ENCODE data around the gene SGMS1. TPM values are rescaled to one million over a fixed set of nuclear protein-coding genes. Genes with fewer than 3 reads are reported as not detected.

The SGMS1 gene
- total and polyA plus RNA-seq, 4 donors = 15.8 to 142 (median 41.3) TPM

DNA sequence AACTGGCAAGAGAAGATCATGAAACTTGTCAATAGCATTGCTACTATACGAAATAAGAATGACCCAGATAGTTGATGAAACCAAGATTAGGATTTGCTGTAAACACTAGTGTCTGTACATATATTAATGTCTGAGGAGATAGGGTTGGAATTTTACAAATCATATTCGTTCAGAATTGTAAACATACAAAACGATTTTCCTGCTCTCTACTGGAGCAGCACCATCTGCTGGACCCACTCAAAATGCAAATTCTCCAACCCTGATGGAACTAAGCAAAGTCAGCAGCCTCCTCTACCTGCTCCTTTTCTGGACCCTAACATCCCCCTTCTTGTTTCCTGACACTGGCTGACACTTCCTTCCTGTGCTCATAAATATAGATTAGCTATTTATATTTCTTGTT, 29.4 kb upstream of the SGMS1 start:
- Histone ChIP-seq H3K4me1 (ENCODE audit: control insufficient read depth in 5 of 5, insufficient read depth in 5 of 5, low read length in 5 of 5) (peaks cover 0 to 6% (median 0%) of the 10 kb centered on the region in 5 donors), H3K9me3 (ENCODE audit: control insufficient read depth in 4 of 4, insufficient read depth in 3 of 4, low read length in 3 of 4) (no peaks in the 10 kb centered on the region), H3K4me3 (no peak overlapping the region), H3K27ac (ENCODE audit: low read depth in 1 of 2, low read length in 1 of 2) (no peak overlapping the region), H3K27me3 (ENCODE audit: control insufficient read depth in 3 of 3, insufficient read depth in 3 of 3, low read length in 2 of 3) (no peaks in the 10 kb centered on the region), H3K36me3 (ENCODE audit: control insufficient read depth in 4 of 4, insufficient read depth in 4 of 4, low read length in 4 of 4) (no peaks in the 10 kb centered on the region), H3K9ac (ENCODE audit: insufficient read depth in 1 of 2, low read length in 2 of 2) (no peak overlapping the region)
- 0 to 3% methylated on average over 3 of the region's 3 CpGs for WGBS, 2 donors
- TF ChIP-seq, protein P1, sequence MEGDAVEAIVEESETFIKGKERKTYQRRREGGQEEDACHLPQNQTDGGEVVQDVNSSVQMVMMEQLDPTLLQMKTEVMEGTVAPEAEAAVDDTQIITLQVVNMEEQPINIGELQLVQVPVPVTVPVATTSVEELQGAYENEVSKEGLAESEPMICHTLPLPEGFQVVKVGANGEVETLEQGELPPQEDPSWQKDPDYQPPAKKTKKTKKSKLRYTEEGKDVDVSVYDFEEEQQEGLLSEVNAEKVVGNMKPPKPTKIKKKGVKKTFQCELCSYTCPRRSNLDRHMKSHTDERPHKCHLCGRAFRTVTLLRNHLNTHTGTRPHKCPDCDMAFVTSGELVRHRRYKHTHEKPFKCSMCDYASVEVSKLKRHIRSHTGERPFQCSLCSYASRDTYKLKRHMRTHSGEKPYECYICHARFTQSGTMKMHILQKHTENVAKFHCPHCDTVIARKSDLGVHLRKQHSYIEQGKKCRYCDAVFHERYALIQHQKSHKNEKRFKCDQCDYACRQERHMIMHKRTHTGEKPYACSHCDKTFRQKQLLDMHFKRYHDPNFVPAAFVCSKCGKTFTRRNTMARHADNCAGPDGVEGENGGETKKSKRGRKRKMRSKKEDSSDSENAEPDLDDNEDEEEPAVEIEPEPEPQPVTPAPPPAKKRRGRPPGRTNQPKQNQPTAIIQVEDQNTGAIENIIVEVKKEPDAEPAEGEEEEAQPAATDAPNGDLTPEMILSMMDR (IDR thresholded peaks at IDR 0.05; ENCODE audit: control extremely low read depth, extremely low read depth) = peak; percentile 43
- peak; percentile 26 to 69 (median 58) for DNase-seq
- ATAC-seq (ENCODE audit: insufficient read depth, low FRiP score) = no peak

- Histone ChIP-seq H3K27ac (ENCODE audit: low read depth in 1 of 2, low read length in 1 of 2) (no peak overlapping the region), H3K27me3 (ENCODE audit: control insufficient read depth in 3 of 3, insufficient read depth in 3 of 3, low read length in 2 of 3) (no peaks in the 10 kb centered on the region), H3K36me3 (ENCODE audit: control insufficient read depth in 4 of 4, insufficient read depth in 4 of 4, low read length in 4 of 4) (no peaks in the 10 kb centered on the region), H3K4me3 (no peak overlapping the region), H3K4me1 (ENCODE audit: control insufficient read depth in 5 of 5, insufficient read depth in 5 of 5, low read length in 5 of 5) (peaks cover 0 to 6% (median 0%) of the 10 kb centered on the region in 5 donors), H3K9ac (ENCODE audit: insufficient read depth in 1 of 2, low read length in 2 of 2) (no peak overlapping the region), H3K9me3 (ENCODE audit: control insufficient read depth in 4 of 4, insufficient read depth in 3 of 4, low read length in 3 of 4) (no peaks in the 10 kb centered on the region)
- TF ChIP-seq, protein P1 (IDR thresholded peaks at IDR 0.05; ENCODE audit: control extremely low read depth, extremely low read depth) = no peak
- ATAC-seq (ENCODE audit: insufficient read depth, low FRiP score) (no peak), DNase-seq (no peak)
- 82 to 86% methylated on average over 2 of the region's 2 CpGs for WGBS, 2 donors
These were observed 28.1 kb upstream of the SGMS1 start for GRCh38 chr10:50651808-50652207.

- Histone ChIP-seq H3K9ac (ENCODE audit: insufficient read depth in 1 of 2, low read length in 2 of 2) (no peak overlapping the region), H3K9me3 (ENCODE audit: control insufficient read depth in 4 of 4, insufficient read depth in 3 of 4, low read length in 3 of 4) (no peaks in the 10 kb centered on the region), H3K4me3 (no peak overlapping the region), H3K4me1 (ENCODE audit: control insufficient read depth in 5 of 5, insufficient read depth in 5 of 5, low read length in 5 of 5) (peaks cover 0 to 6% (median 0%) of the 10 kb centered on the region in 5 donors), H3K36me3 (ENCODE audit: control insufficient read depth in 4 of 4, insufficient read depth in 4 of 4, low read length in 4 of 4) (no peaks in the 10 kb centered on the region), H3K27me3 (ENCODE audit: control insufficient read depth in 3 of 3, insufficient read depth in 3 of 3, low read length in 2 of 3) (no peaks in the 10 kb centered on the region), H3K27ac (ENCODE audit: low read depth in 1 of 2, low read length in 1 of 2) (no peak overlapping the region)
- 93 to 99% methylated on average over 3 of the region's 3 CpGs for WGBS, 2 donors
- ATAC-seq (ENCODE audit: insufficient read depth, low FRiP score) (no peak), DNase-seq (no peak)
- TF ChIP-seq, protein P1 (IDR thresholded peaks at IDR 0.05; ENCODE audit: control extremely low read depth, extremely low read depth) = no peak
These were observed 26.7 kb upstream of the SGMS1 start for GRCh38 chr10:50650481-50650880.

DNA sequence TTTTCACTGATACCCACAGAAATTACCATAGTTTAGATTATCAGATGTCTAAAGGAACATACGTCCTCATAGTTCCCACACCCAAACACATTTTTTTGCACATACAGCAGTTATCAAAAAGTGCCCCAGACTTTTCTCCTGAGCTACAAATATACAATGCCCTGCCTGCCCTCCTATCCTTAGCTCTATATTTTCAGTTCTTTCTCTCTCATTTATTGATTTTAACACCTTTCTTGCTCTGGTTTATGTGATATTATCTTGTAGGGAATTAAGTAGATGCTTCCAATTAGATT, 25.1 kb upstream of the SGMS1 start:
- H3K36me3 ChIP-seq (ENCODE audit: control insufficient read depth in 4 of 4, insufficient read depth in 4 of 4, low read length in 4 of 4) = no peaks in the 10 kb centered on the region
- H3K27me3 ChIP-seq (ENCODE audit: control insufficient read depth in 3 of 3, insufficient read depth in 3 of 3, low read length in 2 of 3) = peaks cover 0 to 2% (median 0%) of the 10 kb centered on the region in 3 donors
- H3K27ac ChIP-seq (ENCODE audit: low read depth in 1 of 2, low read length in 1 of 2) = no peak overlapping the region
- no peaks in the 10 kb centered on the region for H3K9me3 ChIP-seq (ENCODE audit: control insufficient read depth in 4 of 4, insufficient read depth in 3 of 4, low read length in 3 of 4)
- ATAC-seq (ENCODE audit: insufficient read depth, low FRiP score) (no peak), DNase-seq (no peak)
- H3K4me3 ChIP-seq = no peak overlapping the region
- TF ChIP-seq, protein P1 (IDR thresholded peaks at IDR 0.05; ENCODE audit: control extremely low read depth, extremely low read depth) = no peak
- H3K9ac ChIP-seq (ENCODE audit: insufficient read depth in 1 of 2, low read length in 2 of 2) = no peak overlapping the region
- peaks cover 0 to 6% (median 0%) of the 10 kb centered on the region in 5 donors for H3K4me1 ChIP-seq (ENCODE audit: control insufficient read depth in 5 of 5, insufficient read depth in 5 of 5, low read length in 5 of 5)
- WGBS, 2 donors = 84 to 88% methylated on average over 1 of the region's 1 CpG

Data from lung (tissue), 12 donors.